Measurements from ENCODE around the gene FUT8.

Gene FUT8

DNA sequence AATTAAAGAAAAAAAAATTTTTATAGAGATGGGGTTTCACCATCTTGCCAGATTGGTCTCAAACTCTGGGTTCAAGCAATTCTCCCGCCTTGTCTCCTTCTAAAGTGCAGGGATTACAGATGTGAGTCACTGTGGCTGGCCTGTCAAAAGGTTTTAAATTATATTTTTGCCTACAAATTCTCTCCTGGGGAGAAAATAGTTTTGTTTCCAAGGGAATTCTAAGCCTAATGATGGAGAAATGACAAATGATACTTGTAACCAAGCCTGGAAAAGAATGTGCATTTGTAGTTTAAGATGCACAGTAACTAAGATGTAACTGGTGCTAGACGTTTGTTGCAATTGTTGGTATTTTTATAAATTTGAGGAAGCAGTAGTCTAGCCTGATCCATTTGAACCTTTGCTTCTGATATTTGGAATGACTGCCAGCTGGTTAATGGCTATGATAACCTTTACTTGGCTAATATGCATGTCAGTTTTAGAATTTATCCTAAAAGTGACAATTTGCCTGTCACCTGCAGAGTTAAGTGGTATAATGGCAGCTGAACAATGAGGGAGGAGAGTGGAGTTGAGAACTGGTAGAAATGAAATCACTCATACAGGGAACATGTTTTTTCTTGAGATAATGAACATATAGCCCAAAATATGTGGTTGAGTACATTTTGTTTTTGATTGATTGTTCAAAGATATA is 148.0 kb downstream of the FUT8 start:
- DNase-seq = no peak

DNA sequence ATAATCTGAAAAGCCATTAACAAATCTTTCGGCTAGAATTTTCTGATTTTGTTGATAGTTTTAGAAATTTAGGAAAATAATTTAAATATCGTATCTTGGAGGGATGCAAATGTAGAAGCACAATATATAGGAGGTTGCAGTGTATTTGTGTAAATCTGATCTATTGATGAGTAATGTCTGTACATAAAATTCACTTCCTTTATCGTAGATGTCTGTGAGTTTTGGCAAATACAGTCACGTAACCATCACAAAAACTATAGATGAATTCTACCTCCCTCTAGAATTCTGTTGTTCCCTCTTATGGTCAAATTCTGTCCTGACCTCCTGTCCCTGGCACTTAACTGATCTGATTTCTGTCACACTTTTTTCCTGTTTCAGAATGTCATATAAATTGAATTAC is 151.8 kb downstream of the FUT8 start:
- DNase-seq = no peak

DNA sequence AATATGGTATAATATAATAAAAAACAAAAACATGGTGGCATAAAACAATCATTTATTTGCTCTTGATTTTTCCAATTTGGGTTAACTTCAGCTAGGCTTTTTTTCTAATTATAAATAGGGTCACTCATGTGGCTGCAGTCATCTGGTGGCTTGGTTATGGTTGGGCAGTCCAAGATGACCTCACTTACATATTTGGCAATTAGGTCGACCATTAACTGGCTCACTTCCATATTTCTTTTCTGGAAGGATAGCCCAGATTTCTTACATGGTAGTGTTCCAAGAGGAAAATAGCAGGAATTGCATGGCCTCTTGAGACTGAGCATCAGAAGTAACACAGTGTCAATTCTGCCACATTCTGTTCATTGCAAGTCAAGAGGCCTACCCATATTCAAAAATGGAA is 153.4 kb downstream of the FUT8 start:
- no peak for DNase-seq

DNA sequence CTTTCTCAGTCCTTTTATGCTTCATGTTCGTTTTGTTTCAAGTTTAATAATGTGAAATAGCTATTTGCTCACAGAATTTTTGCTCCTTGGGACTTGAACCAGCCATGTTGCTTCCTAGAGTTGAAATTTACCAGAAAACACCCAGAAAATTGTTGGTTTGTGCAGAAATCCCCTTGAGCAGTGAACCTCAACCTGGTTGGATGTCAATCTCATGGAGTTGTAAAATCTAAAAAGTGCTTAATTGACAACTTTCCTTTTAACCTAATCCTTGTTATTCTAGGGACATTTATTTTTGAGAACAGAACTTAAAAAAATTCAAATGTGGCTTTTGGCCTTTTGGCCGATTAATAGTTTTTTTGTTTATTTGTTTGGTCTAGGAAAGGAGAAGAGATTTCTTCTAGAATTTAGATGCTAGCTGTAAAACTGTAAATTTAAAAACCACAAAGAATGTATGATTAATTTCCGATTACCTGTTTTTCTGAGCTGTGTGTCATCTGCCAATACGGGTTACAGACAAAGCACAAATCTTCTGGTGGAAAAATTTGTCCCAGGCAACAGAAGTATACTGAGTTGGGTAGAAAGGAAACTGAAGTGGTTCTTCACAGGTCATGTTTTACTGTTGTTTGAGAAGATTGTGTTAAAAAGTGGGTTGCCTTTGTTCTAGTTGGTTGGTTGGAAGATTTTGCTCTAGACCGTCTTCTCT is 154.4 kb downstream of the FUT8 start:
- no peak for DNase-seq

DNA sequence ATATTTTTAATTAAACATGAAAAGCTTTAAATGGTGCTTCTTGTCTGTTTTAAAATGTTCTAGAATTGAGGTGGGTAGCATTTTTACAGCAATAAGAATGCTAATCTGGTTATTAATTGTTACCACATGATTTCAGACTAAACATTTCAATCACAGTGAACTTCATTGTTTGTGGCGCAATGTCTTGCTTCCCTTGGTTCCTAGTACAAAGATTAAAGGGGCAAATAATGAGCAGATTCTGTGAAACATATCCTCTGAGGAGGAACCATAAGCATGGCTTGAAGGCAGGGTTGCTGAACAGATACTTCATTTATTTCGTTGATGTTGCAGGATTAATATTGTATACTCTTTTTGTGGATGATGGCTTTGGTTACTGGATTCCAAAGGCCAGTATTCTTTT is 162.1 kb downstream of the FUT8 start:
- no peak for DNase-seq

DNA sequence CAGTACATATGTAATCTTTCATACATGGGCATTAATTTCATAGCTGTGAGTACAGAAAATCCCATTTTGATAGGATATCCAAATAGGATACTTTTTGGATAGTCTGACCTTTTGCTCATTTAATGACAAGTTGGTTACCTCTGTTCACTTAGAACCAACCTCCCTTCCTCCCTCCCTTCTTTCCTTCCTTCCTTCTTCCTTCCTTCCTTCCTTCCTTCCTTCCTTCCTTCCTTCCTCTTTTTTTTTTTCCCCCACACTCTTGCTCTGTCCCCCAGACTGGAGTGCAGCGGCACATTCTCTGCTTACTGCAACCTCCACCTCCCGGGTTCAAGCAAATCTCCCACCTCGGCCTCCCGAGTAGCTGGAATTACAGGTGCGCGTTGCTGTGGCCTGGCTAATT is 162.9 kb downstream of the FUT8 start:
- DNase-seq = no peak

DNA sequence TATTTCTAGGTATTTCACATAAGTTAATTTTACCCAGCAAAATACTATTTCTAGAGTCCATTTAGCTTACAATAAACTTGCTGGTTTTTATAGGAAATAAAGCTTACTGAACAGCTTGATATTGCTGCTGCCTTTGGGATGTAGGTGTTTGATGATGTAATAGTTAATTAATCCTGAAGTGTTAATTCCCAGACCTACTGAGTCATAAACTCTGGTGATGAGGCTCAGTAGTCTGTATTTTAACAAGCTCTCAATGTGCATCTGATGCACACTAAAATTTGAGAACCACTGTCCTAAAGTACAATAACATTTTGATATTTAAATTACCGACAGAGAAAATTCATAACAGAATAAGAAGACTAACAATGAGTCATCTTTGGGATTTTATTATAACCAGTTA is 168.4 kb downstream of the FUT8 start:
- DNase-seq = no peak

DNA sequence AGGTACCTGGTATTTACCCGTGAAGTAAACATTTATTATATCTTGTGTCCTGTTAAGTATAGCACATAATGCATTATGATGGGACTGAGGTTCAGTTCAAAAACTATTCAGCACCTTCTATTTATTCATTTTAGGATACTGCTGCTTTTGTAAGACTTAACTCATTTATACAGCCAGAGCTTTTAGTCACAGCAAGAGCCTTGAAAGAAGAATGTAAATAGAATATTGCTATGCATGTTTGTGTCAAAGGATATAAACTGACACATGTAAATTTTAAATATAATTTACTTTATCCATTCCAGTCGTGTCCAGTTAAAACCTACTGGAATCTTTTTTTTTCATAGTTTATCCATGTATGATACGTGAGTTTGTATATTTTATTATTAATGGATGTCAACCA is 168.8 kb downstream of the FUT8 start:
- no peak for DNase-seq

DNA sequence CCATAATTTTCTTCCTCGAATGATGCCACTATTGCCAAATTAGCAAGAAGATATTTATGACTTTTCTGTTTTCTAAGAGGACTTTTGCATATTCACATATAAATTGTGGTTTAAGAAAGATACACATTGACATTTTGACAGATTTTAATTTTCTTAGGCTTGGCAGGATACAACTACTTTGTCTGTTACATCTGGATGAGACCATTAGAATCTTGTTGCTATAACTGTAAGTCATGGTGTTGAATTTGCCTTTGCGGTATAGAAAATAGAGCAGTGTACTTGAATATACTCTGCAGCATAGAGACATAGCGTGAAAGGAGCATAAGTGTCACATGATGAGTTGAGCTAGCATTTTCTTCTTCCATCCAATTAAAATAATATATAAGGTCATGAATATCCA is 169.3 kb downstream of the FUT8 start:
- no peak for DNase-seq

DNA sequence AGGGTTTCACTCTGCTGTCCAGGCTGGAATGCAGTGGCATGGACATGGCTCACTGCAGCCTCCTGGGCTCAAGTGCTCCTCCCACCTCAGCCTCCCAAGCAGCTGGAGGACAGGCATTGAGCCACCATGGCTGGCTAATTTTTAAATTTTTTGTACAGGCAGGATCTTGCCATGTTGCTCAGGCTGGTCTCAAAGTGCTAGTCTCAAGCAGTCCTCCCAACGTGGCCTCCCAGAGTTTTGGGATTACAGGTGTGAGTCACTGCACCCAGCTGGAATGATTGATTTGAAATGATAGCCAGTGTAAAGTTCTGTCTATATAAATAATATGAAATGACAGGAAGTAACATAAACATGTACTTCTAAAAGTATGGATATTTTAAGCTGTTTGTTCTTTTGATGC is 172.7 kb downstream of the FUT8 start:
- DNase-seq = no peak

DNA sequence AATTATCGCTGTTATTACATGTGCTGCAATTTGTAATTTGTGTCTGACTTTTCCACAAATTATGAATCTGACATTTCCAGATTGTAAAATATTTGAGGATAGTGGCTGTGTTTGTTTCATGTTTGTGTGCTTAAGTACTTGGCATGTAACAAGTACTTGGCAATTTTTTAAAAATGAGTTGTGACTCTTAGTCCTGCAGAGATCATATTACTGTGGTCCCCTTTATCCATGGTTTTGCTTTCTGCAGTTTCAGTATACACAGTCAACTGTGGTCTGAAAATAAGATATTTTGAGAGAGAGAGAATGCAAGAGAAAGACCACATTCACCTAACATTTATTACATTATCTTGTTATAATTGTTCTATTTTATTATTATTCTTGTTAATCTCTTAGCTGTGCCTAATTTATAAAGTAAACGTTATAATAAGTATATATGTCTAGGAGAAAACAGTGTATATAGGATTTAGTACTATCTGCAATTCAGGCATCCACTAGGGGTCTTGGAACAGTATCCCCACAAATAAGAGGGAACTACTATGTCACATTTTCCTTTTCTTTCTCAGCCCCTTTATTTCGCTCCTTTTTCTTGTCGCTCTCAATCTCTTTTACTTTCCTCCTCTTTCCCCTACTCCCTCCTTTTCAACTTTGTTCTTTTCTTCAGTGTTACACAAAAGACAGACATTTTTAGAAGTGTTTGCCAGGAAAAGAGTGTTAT is 176.1 kb downstream of the FUT8 start:
- no peak for DNase-seq

DNA sequence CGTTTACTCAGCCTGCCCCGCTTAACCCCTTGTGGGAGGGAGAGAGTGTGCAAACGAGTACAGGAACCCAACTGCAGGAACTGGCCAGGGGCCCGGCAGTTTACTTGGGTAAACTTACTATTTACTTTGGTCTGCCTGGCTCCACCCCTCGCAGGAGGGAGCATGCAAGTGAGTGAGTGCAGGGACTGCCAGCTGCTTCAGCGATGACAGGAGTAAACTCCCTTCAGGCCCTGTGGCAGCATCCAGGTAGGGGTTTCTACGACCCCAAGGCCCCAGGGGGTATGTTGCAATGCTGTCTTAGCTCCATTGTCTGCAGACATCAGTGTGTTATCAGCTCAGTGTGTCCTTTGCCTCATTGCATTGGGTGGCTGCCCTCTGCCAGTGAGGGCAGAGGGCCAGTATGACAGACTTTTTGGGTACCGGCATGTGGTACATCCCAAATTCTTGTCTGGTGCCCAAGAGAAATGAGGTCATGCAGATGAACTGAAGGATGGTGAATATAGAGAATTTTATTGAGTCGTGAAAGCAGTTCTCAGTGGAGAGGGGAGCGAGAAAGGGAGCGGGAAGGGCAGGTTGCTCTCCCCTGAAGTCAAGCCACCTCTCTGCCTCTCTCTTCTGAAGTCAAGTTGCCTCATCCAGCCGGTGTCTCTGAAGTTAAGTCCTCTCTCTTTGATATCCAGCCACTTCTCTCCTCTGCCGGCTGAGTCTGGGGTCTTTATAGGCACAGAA is 181.8 kb downstream of the FUT8 start:
- no peak for DNase-seq

DNA sequence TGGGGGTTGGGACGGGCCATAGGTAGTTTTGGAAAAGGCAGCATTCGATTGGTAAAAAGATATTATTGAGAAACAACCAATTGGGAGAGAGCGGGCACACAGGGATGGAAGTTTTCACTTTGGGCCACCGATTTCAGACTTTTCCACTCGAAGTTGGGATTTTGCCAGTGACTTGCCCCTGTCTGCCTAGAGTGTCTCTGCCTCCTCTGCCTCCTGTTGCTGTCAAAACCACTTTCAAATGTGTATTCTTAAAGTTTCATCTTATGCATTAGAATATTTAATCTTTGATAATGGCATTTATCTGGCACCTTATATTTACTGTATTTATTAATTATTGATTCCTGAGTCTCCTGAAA is 182.3 kb downstream of the FUT8 start:
- no peak for DNase-seq

DNA sequence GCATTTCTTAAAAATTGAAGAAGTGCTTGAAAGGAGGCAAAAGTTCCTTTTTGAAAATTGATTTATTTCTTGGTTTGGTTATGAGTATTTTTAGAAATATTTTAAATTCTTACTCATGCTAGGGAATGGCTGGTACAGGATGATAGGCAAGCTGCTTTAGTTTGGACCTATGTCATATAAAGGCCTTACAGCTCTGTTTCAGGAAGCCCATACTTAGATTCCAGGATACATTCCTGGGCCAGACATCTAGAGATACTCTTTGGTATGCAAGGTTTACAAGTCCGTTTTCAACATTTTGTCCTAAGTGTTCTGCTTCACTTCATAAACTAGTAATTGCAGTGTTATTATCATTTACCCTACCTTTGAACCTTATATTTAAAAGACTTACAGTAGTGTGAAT is 186.8 kb downstream of the FUT8 start:
- no peak for DNase-seq

DNA sequence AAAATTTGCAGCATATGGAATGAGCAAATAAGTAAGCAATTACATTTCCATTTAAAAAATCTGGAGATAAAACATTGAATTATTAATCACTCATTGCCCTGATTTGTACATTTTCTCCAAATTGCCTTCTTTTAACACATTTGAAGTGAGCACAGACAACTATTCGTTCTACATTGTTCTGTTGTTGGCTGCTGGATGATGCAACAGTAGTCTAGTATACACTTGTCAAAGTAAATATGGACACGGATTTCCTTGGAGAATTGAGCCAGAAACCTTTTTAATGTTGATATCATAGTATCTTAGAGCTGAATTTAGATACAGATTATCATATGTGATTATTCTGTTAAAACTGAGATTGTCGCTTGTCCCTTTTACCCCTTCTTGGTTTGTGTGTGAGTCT is 188.2 kb downstream of the FUT8 start:
- DNase-seq = no peak

DNA sequence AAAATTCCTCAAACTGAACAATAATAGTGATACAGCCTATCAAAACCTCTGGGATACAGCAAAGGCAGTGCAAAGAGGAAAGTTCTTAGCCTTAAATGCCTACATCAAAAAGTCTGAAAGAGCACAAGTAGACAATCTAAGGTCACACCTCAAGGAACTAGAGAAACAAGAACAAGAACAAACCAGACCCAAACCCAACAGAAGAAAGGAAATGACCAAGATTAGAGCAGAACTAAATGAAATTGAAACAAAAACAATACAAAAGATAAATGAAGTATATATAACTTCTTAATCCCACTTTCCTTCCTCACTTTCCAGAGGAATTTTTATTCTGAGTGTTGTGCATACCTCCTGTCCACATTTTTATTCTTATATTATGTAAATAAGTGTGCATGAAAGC is 192.0 kb downstream of the FUT8 start:
- no peak for DNase-seq

DNA sequence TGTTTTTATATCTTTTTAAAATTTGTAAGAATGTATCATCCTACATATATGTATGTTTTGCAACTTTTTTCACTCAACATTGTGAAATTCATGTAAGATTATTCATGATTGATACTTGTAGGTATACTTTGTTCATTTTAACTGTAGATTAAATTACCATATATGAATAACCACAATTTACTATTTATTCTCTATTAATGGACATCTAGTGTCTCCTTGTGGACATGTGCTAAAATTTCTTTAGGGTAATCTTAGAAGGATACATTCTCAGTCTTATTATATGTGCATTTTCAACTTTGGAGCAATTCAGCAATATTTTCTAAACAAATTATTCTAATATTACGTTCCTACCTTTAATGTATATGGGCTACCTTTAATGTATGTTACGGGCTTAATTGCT is 192.4 kb downstream of the FUT8 start:
- no peak for DNase-seq

DNA sequence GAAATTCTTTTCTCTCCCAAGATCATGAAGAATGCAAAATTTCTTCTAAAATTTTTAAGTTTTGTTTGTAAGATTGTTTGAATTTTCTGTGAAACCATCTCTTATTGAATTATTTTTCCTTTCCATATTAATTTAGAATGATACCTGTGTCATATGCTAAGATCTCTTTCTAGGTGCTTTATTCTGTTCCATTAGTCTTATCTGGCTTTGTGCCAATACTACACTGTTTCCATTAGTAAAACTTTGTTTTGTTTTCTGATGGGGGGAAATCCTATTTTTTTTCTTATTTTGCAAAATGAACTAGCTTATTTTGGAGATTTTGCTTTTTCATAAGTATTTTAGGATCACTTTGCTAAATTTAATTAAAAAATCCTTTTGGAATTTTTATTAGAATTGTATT is 193.9 kb downstream of the FUT8 start:
- no peak for DNase-seq

DNA sequence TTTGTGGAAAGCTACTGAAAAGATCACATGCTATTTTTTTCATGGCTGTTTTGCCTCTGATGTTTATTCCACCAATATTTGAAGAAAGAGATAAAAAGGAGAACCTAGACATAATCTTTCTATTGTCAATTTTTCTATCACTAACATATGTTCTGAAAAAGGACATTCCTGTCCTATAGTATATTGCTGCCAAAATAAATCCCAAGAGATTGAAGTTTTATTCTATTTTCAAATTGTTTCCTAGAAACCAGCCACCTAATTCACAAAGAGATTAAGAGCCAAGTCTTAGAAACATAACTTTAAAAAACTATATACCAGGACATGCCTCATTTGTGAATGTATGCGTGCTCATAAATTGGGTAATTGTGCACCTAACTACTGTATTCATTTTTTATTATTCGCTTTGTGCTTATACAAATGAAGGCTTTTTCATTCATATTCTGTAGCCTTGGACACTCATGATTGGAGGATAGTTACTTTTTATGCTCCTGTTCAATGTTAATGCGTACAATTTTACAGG is 200.7 kb downstream of the FUT8 start:
- no peak for DNase-seq

DNA sequence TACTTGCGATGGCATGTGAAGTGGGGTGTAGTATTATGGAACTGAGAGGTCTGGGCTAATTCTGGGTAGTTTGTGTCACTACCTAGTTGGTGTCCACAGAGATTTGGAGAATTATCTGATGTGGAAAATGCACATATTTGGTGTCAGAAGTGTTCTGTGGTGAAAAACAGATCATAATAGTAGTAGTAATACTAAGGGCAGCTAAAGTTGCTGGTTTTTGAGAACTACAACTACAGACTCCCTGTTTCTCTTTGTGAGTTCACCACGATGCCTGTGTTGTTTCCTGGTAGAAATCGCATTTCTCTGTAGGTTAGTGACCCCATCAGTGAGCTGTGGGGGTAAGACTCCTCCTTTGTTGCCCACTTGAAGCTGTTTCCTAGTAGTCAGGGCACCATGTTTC is 206.5 kb downstream of the FUT8 start:
- DNase-seq = no peak

DNA sequence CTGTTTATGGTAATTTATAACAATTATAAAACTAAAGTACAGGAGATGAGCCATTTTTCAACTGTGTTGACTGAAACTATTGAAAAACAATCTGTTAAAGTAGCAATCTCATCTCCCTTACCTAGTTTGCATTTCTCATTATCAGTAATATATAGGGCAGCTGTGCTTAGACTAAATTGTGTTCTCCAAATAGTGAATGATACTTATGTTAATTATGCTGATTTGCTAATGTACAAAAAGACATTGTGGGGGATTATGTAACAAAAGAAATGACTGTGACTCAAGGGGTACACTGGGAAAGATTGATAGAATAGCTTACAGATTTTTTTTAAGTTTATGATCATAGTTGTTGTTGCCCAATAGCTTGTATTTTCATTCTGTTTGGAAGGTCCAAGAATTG is 207.7 kb downstream of the FUT8 start:
- no peak for DNase-seq

DNA sequence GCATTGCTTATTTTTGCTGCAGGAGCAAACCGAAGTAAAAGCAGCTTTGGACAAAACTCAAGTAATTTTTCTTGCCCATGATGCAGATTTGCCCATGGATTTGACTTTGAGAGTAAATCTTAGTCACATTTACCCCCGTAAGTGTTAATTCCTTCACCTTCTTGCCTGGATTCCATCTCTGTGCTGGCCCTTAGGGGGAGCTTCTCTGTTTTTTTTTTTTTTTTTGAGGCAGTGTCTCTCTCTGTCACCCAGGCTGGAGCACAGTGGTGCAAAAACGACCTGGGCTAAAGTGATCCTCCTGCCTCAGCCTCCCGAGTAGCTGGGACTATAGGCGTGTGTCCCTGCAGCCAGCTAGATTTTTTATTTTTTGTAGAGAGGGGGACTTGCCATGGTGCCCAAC is 210.2 kb downstream of the FUT8 start:
- no peak for DNase-seq

DNA sequence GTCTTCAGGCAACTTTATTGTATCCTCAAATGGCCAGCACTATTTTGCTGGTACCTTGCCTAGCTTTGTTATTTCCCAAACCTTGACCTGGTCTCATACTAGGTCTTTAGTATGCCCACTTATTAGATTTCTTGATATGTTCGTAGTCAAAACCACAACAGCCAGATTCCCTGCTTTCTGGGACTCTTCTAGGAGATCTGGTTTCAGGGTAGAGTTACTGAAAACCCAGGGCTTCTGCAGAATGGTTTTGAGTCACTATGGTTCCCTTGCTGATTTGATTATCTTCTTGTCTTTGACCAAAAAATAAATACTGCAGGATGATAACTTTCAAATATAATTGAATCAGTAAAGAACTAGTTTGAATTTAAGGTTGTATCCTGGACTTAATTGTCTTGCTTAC is 211.2 kb downstream of the FUT8 start:
- no peak for DNase-seq

DNA sequence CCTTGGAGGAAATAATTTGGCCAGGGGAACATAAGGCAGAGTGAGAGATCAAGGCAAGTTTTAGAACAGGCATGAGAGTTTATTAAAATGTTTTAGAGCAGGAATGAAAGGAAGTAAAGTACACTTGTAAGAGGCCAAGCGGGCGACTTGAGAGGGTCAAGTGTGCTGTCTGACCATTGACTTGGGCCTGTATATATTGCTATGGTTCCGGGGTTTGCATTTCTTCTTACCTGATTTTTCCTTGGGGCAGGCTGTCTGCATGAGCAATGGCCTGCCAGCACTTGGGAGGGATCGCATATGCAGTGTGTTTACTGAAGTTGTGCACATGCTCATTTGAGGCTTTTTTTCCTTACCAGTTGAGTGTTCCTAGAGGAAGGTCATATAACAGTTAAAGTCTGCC is 214.8 kb downstream of the FUT8 start:
- no peak for DNase-seq
